Kidney epithelial cell (primary cell): ENCODE results near the gene TMEM60. TPM values are rescaled to one million over a fixed set of nuclear protein-coding genes. Genes with fewer than 3 reads are reported as not detected.

Source experiments
- DNase-seq: peaks from one replicate; pipeline ENCODE4 v3.0.0-alpha.2; 2010; ENCODE audit warnings: low read depth
- H3K27me3 ChIP-seq: 2 replicates; pipeline ENCODE4 v1.6.0; 2011; ENCODE audit warnings: low read length; ENCODE audit not compliant: control insufficient read depth, insufficient read depth
- H3K36me3 ChIP-seq: 2 replicates; pipeline ENCODE4 v1.5.1; 2011; ENCODE audit warnings: low read length; ENCODE audit not compliant: control insufficient read depth, insufficient read depth
- H3K4me3 ChIP-seq: 2 replicates; pipeline ENCODE4 v1.5.1; 2011; ENCODE audit warnings: low read depth, mild to moderate bottlenecking, control low read depth, low read length
- total RNA-seq: library from RNA; depleted of rRNA; stranded (reverse); fragments of >200 nt; gene quantifications from 2 replicates; pipeline ENCODE4 v1.2.3, GENCODE V29; 2015
- TF ChIP-seq, protein P1 (sequence below): IDR thresholded peaks from 2 replicates; pipeline ENCODE4 v1.5.1; 2011; ENCODE audit warnings: mild to moderate bottlenecking, moderate library complexity, low read length, control low read depth, inconsistent platforms; ENCODE audit not compliant: insufficient read depth, poor library complexity, severe bottlenecking

TMEM60 gene
- total RNA-seq, 1 donor from 2014 or later: 11.9 TPM

DNA sequence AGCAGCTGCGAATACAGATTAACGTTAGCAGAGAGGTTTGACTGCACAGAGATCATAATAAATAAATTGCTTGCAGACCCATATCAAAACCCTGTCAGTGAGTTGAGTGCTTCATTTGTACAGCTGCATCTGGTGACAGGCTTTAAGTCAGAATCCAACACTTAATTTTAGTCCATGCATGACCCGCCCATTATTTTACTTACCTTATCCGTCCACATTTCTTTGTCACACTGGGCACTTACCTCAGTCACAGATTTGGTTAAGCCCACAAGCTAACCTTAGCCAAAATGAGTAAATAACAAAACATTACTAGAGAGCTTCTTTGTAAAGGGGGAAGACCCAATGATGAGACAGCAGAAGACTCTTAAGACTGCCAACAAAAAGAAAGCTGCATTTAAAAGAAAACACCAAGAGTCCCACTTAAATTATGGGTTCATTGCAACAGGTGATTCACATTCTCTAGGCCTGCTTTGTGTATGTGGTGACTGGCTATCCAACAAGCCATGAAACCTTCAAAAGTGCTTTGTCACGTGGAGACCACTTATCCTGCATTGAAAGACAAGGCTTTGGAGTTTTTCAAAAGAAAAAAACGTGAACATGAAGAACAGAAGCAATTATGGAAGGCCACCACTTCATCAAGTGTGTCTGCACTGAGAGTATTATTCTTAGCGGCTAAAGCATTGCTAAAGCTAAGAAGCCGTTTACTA lies 32.6 kb upstream of the TMEM60 start:
- TF ChIP-seq, protein P1, sequence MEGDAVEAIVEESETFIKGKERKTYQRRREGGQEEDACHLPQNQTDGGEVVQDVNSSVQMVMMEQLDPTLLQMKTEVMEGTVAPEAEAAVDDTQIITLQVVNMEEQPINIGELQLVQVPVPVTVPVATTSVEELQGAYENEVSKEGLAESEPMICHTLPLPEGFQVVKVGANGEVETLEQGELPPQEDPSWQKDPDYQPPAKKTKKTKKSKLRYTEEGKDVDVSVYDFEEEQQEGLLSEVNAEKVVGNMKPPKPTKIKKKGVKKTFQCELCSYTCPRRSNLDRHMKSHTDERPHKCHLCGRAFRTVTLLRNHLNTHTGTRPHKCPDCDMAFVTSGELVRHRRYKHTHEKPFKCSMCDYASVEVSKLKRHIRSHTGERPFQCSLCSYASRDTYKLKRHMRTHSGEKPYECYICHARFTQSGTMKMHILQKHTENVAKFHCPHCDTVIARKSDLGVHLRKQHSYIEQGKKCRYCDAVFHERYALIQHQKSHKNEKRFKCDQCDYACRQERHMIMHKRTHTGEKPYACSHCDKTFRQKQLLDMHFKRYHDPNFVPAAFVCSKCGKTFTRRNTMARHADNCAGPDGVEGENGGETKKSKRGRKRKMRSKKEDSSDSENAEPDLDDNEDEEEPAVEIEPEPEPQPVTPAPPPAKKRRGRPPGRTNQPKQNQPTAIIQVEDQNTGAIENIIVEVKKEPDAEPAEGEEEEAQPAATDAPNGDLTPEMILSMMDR: no peak
- no peak overlapping the region for H3K4me3 ChIP-seq
- no peaks in the 10 kb centered on the region for H3K36me3 ChIP-seq
- no peak for DNase-seq
- no peaks in the 10 kb centered on the region for H3K27me3 ChIP-seq

DNA sequence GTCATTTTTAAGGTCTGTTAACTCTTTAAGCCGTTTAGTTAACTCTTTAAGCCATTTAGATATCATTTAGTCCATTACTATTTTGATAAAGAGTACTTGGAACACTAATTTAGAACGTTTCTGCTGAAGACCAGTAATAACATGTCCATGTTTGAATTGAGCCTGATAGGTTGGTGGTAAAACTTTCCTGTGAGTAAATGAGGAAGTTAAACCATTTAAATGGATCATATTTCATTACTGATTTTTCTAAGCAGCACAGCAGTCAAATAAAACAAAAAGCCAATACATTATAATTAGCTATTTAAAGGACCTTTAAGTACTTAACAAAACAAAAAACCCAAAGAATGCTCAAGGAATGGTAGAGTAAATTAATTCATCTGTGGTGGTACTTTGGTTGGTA lies 29.8 kb upstream of the TMEM60 start:
- Histone ChIP-seq H3K27me3 (no peaks in the 10 kb centered on the region), H3K4me3 (no peak overlapping the region), H3K36me3 (no peaks in the 10 kb centered on the region)
- no peak for DNase-seq
- TF ChIP-seq, protein P1: no peak

DNA sequence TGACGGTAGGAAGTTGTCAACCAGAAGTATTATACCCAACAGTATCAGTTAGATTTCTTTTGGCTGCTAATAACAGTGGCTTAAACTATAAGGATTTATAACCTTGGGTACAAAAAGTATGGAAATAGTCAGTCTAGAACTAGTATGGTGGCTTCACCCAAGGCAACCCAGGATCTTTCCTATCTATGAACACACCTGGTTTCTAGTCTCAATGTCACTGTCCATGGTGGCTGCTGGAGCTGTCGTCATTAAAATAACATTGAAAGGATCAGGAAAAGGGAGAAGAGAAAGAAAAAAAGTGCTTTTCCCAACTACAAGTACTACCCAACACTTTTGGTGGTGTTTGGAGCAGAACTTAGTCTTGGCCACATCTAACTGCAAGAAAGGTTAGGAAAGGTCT lies 28.1 kb upstream of the TMEM60 start:
- Histone ChIP-seq H3K4me3 (no peak overlapping the region), H3K36me3 (no peaks in the 10 kb centered on the region), H3K27me3 (no peaks in the 10 kb centered on the region)
- DNase-seq: no peak
- TF ChIP-seq, protein P1: no peak

DNA sequence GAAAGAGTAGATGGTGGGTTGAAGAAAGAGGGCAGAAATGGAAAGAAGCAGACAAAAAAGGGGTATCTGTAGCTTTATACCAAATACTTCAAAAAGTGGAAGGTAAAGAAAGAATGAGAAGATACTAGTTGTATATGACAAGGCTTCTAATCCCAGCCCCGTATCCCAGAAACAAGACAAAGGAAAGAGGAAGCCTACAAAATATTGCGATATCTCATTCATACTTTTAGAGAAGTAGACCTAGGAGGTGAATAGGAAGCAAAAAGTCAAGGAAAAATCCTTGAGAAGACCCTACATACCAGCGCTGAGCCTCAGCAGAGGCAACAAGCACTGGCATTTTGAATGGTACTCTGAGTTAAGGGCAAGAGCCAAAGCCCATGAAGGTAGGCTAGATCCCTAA lies 26.9 kb upstream of the TMEM60 start:
- H3K27me3 ChIP-seq: no peaks in the 10 kb centered on the region
- DNase-seq: no peak
- TF ChIP-seq, protein P1: no peak
- no peak overlapping the region for H3K4me3 ChIP-seq
- H3K36me3 ChIP-seq: no peaks in the 10 kb centered on the region

DNA sequence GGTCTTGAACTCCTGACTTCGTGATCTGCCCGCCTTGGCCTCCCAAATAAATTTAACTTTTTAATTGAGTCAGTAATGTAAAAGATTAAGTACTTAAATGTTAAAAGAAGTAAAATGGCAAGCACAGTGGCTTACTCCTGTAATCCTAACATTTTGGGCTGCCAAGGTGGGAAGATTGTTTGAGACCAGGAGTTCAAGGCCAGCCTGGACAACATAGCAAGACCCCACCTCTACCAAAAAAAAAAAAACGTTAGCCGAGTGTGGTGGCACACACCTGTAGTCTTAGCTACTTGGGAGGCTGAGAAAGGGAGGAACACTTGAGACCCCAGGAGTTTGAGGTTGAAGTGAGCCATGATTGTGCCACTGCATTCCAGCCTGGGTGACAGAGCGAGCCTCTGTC lies 26.4 kb upstream of the TMEM60 start:
- no peak for DNase-seq
- Histone ChIP-seq H3K27me3 (no peaks in the 10 kb centered on the region), H3K4me3 (no peak overlapping the region), H3K36me3 (no peaks in the 10 kb centered on the region)
- TF ChIP-seq, protein P1: no peak

DNA sequence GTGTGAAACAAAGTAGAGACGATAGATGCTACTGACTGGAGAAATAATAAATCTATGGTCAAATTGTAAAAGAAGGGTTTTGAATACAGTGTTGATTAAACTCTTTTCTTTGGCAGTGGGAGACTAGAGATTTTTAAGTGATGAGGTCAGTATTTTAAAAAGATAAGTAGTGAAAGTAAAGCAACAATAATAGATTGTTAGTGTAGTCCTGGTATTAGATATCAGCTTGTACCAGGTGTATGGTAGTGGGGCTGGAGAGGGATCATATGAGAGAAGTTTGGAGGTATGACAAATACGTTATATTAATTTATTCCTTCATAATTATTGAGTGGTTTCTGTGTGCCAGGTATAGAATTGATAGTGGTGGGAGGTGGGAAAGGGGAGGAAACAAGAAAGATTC lies 25.6 kb upstream of the TMEM60 start:
- Histone ChIP-seq H3K36me3 (no peaks in the 10 kb centered on the region), H3K4me3 (no peak overlapping the region), H3K27me3 (no peaks in the 10 kb centered on the region)
- TF ChIP-seq, protein P1: no peak
- no peak for DNase-seq
